GM23338 (cell line): ENCODE measurements around the gene KCNJ6. TPM values are rescaled to one million over a fixed set of nuclear protein-coding genes. Genes with fewer than 3 reads are reported as not detected.

Source experiments
- ATAC-seq: fragments of 200-7000 bp; cut with Tn5 transposase; 3 replicates; pipeline ENCODE4 v1.9.1; 2020
- DNase-seq: peaks from one replicate; pipeline ENCODE4 v3.0.0-alpha.2; 2015; ENCODE audit warnings: low spot score
- H2AFZ ChIP-seq: fragments of 200-600 bp; sonication (generic); 2 replicates; pipeline ENCODE4 v1.8.0; 2016; ENCODE audit warnings: antibody characterized with exemption, mild to moderate bottlenecking, moderate library complexity
- H3F3A ChIP-seq: fragments of 200-600 bp; sonication (generic); replicated peaks from 2 replicates; pipeline ENCODE4 v1.8.0; 2017; ENCODE audit warnings: antibody characterized with exemption, mixed run types, low read depth
- H3K27ac ChIP-seq: fragments of 200-600 bp; sonication (generic); 2 replicates; pipeline ENCODE4 v1.6.1; 2016; ENCODE audit warnings: low read depth
- H3K27me3 ChIP-seq: fragments of 200-600 bp; sonication (generic); 2 replicates; pipeline ENCODE4 v1.8.0; 2016; ENCODE audit warnings: mild to moderate bottlenecking, mixed run types, moderate library complexity; ENCODE audit not compliant: insufficient read depth
- H3K36me3 ChIP-seq: fragments of 200-600 bp; sonication (generic); 2 replicates; pipeline ENCODE4 v1.8.0; 2016; ENCODE audit warnings: mild to moderate bottlenecking; ENCODE audit not compliant: insufficient read depth
- H3K4me1 ChIP-seq: fragments of 200-600 bp; sonication (generic); 2 replicates; pipeline ENCODE4 v1.8.0; 2016; ENCODE audit warnings: mild to moderate bottlenecking, moderate library complexity; ENCODE audit not compliant: insufficient read depth
- H3K4me2 ChIP-seq: fragments of 200-600 bp; sonication (generic); 2 replicates; pipeline ENCODE4 v1.7.1; 2017; ENCODE audit warnings: mixed run types
- H3K4me3 ChIP-seq: fragments of 200-600 bp; sonication (generic); 2 replicates; pipeline ENCODE4 v1.6.1; 2016; ENCODE audit warnings: mixed run types
- H3K79me2 ChIP-seq: fragments of 200-600 bp; sonication (generic); replicated peaks from 2 replicates; pipeline ENCODE4 v1.8.0; 2017; ENCODE audit warnings: mild to moderate bottlenecking; ENCODE audit not compliant: insufficient read depth
- H3K9me2 ChIP-seq: fragments of 200-600 bp; sonication (generic); 2 replicates; pipeline ENCODE4 v1.8.0; 2017; ENCODE audit not compliant: insufficient read depth
- H4K20me1 ChIP-seq: fragments of 200-600 bp; sonication (generic); replicated peaks from 2 replicates; pipeline ENCODE4 v1.8.0; 2017; ENCODE audit warnings: mild to moderate bottlenecking; ENCODE audit not compliant: insufficient read depth
- H3K27ac Mint-ChIP-seq: 2 replicates; pipeline ENCODE4 v1.8.0; 2020; ENCODE audit warnings: inconsistent platforms, mild to moderate bottlenecking, moderate library complexity, mixed read lengths
- H3K27me3 Mint-ChIP-seq: 3 replicates; pipeline ENCODE4 v1.8.0; 2022; ENCODE audit warnings: low read depth, mild to moderate bottlenecking, moderate library complexity, mixed read lengths, inconsistent platforms; ENCODE audit not compliant: insufficient read depth, poor library complexity
- H3K36me3 Mint-ChIP-seq: 3 replicates; pipeline ENCODE4 v1.8.0; 2021; ENCODE audit warnings: low read depth, mild to moderate bottlenecking, inconsistent platforms, moderate library complexity, mixed read lengths
- H3K4me1 Mint-ChIP-seq: 3 replicates; pipeline ENCODE4 v1.8.0; 2020; ENCODE audit warnings: mild to moderate bottlenecking, inconsistent platforms, mixed read lengths
- H3K4me3 Mint-ChIP-seq: 3 replicates; pipeline ENCODE4 v1.8.0; 2021; ENCODE audit warnings: moderate library complexity, mild to moderate bottlenecking, inconsistent platforms, mixed read lengths
- H3K9me3 Mint-ChIP-seq: 3 replicates; pipeline ENCODE4 v1.8.0; 2020; ENCODE audit warnings: moderate library complexity, mild to moderate bottlenecking, inconsistent platforms, mixed read lengths
- CREB1 ChIP-seq: fragments of 250-450 bp; sonication (Bioruptor Pico); IDR thresholded peaks from 2 replicates; pipeline ENCODE4 v1.5.0; 2020; ENCODE audit warnings: low read depth, mild to moderate bottlenecking, moderate library complexity
- EZH2 ChIP-seq: fragments of 200-600 bp; sonication (generic); IDR thresholded peaks from one replicate; pipeline ENCODE4 v1.8.0; 2017; ENCODE audit warnings: antibody characterized with exemption, mild to moderate bottlenecking, low read depth; ENCODE audit not compliant: unreplicated experiment
- JUNB ChIP-seq: IDR thresholded peaks from one replicate; pipeline ENCODE4 v1.6.1; 2016; ENCODE audit warnings: antibody characterized with exemption; ENCODE audit not compliant: unreplicated experiment
- NANOG ChIP-seq: IDR thresholded peaks from 2 replicates; pipeline ENCODE4 v1.6.1; 2016; ENCODE audit warnings: antibody characterized with exemption, borderline replicate concordance
- ZNF114 ChIP-seq: fragments of 250-450 bp; sonication (Bioruptor Pico); IDR thresholded peaks from 2 replicates; pipeline ENCODE4 v1.5.0; 2020; ENCODE audit warnings: mild to moderate bottlenecking, moderate library complexity
- ZNF331 ChIP-seq: fragments of 250-450 bp; sonication (Bioruptor Pico); IDR thresholded peaks from 2 replicates; pipeline ENCODE4 v1.5.0; 2020; ENCODE audit warnings: low read depth, mild to moderate bottlenecking, moderate library complexity
- polyA plus RNA-seq: library from polyadenylated mRNA; unstranded; fragments of >200 nt; fragmentation: Nextera tagmentation; extraction: Ambion mirVana; gene quantifications from 2 replicates; pipeline ENCODE4 v1.2.1, GENCODE V29; 2016
- total RNA-seq: library from RNA; depleted of rRNA; stranded (reverse); fragments of >200 nt; shearing (Covaris generic); gene quantifications from 2 replicates; pipeline ENCODE4 v1.2.3, GENCODE V29; 2014
- TF ChIP-seq, protein P1 (sequence below): IDR thresholded peaks from 2 replicates; pipeline ENCODE4 v1.6.1; 2016; ENCODE audit warnings: antibody characterized with exemption
- TF ChIP-seq, protein P2 (sequence below): fragments of 250-450 bp; sonication (Bioruptor Pico); IDR thresholded peaks from 2 replicates; pipeline ENCODE4 v1.5.0; 2020; ENCODE audit warnings: mild to moderate bottlenecking, moderate library complexity
- TF ChIP-seq, protein P3 (sequence below), 2 experiments: fragments of 200-600 bp in 1 of 2; sonication (generic) in 1 of 2; conservative IDR thresholded peaks; 2 replicates each; pipeline versions ENCODE4 v1.5.1 to v1.6.1; 2016 to 2017; ENCODE audit warnings: antibody characterized with exemption in 2 of 2, low read depth in 2 of 2, mild to moderate bottlenecking in 2 of 2, moderate library complexity in 1 of 2

KCNJ6 gene
- total and polyA plus RNA-seq, 2 experiments from 2014 or later = 0.48 to 0.52 TPM

DNA sequence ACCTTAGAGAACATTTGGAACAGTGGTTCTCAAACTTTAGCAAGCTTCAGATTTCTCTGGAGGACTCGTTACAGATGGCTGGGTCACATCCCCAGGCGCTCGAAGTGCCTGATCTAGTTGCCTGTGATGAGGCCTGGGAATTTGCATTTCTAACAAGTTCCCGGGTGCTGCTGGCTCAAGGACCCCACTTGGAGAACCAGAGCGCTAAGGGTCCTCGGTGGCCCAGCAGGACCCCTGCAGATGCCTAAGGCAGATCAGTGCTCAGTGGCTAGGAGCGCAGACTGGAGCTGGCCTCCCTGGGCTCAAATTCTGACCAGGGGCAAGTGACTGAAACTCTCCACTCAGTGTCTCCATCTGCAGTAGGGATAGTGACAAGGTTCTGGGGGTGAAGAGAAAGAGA lies 341.5 kb downstream of the KCNJ6 start (continued):
- TF ChIP-seq, protein P1, sequence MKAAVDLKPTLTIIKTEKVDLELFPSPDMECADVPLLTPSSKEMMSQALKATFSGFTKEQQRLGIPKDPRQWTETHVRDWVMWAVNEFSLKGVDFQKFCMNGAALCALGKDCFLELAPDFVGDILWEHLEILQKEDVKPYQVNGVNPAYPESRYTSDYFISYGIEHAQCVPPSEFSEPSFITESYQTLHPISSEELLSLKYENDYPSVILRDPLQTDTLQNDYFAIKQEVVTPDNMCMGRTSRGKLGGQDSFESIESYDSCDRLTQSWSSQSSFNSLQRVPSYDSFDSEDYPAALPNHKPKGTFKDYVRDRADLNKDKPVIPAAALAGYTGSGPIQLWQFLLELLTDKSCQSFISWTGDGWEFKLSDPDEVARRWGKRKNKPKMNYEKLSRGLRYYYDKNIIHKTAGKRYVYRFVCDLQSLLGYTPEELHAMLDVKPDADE = no peak
- TF ChIP-seq, protein P2, sequence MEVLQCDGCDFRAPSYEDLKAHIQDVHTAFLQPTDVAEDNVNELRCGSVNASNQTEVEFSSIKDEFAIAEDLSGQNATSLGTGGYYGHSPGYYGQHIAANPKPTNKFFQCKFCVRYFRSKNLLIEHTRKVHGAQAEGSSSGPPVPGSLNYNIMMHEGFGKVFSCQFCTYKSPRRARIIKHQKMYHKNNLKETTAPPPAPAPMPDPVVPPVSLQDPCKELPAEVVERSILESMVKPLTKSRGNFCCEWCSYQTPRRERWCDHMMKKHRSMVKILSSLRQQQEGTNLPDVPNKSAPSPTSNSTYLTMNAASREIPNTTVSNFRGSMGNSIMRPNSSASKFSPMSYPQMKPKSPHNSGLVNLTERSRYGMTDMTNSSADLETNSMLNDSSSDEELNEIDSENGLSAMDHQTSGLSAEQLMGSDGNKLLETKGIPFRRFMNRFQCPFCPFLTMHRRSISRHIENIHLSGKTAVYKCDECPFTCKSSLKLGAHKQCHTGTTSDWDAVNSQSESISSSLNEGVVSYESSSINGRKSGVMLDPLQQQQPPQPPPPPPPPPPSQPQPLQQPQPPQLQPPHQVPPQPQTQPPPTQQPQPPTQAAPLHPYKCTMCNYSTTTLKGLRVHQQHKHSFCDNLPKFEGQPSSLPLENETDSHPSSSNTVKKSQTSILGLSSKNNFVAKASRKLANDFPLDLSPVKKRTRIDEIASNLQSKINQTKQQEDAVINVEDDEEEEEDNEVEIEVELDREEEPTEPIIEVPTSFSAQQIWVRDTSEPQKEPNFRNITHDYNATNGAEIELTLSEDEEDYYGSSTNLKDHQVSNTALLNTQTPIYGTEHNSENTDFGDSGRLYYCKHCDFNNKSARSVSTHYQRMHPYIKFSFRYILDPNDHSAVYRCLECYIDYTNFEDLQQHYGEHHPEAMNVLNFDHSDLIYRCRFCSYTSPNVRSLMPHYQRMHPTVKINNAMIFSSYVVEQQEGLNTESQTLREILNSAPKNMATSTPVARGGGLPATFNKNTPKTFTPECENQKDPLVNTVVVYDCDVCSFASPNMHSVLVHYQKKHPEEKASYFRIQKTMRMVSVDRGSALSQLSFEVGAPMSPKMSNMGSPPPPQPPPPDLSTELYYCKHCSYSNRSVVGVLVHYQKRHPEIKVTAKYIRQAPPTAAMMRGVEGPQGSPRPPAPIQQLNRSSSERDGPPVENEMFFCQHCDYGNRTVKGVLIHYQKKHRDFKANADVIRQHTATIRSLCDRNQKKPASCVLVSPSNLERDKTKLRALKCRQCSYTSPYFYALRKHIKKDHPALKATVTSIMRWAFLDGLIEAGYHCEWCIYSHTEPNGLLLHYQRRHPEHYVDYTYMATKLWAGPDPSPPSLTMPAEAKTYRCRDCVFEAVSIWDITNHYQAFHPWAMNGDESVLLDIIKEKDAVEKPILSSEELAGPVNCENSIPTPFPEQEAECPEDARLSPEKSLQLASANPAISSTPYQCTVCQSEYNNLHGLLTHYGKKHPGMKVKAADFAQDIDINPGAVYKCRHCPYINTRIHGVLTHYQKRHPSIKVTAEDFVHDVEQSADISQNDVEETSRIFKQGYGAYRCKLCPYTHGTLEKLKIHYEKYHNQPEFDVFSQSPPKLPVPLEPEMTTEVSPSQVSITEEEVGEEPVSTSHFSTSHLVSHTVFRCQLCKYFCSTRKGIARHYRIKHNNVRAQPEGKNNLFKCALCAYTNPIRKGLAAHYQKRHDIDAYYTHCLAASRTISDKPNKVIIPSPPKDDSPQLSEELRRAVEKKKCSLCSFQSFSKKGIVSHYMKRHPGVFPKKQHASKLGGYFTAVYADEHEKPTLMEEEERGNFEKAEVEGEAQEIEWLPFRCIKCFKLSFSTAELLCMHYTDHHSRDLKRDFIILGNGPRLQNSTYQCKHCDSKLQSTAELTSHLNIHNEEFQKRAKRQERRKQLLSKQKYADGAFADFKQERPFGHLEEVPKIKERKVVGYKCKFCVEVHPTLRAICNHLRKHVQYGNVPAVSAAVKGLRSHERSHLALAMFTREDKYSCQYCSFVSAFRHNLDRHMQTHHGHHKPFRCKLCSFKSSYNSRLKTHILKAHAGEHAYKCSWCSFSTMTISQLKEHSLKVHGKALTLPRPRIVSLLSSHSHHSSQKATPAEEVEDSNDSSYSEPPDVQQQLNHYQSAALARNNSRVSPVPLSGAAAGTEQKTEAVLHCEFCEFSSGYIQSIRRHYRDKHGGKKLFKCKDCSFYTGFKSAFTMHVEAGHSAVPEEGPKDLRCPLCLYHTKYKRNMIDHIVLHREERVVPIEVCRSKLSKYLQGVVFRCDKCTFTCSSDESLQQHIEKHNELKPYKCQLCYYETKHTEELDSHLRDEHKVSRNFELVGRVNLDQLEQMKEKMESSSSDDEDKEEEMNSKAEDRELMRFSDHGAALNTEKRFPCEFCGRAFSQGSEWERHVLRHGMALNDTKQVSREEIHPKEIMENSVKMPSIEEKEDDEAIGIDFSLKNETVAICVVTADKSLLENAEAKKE (CRISPR knock-in tag) = no peak
- TF ChIP-seq JUNB = no peak

DNA sequence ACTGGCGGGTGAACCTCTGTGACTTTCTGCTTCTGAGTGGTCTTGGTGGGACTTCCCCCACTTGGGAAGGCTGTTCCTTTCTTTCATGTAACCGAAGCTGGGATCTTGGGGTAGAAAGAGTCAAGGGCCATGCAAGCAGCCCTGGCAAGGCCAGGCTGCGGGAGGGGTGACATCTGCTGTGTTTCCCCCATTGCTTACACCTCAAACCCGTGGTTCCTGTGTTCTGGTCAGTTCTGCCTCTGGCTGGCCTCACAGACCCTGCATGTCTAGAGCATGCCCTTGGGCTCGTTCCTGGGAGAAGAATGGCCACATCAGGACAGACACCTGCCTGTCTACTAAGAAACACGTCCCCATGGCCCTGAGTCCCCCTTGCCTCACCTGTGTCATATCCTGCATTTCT lies 341.9 kb downstream of the KCNJ6 start:
- H3K4me3 Mint-ChIP-seq = no peak overlapping the region
- Histone ChIP-seq H3K27ac (no peak overlapping the region), H3K9me2 (no peaks in the 10 kb centered on the region), H3K4me1 (no peaks in the 10 kb centered on the region), H4K20me1 (no peaks in the 10 kb centered on the region), H3K4me2 (no peak overlapping the region), H3K4me3 (no peak overlapping the region), H2AFZ (no peak overlapping the region), H3F3A (no peaks in the 10 kb centered on the region), H3K27me3 (no peaks in the 10 kb centered on the region), H3K36me3 (peaks cover 11% of the 10 kb centered on the region; the same call in 1 of the 2 replicates), H3K79me2 (no peaks in the 10 kb centered on the region)
- peaks cover 2% of the 10 kb centered on the region for H3K27me3 Mint-ChIP-seq
- no peak for ATAC-seq
- H3K9me3 Mint-ChIP-seq = peaks cover 28% of the 10 kb centered on the region
- no peaks in the 10 kb centered on the region; the same call in 2 of the 3 replicates for H3K4me1 Mint-ChIP-seq
- H3K27ac Mint-ChIP-seq = no peak overlapping the region
- H3K36me3 Mint-ChIP-seq = peaks cover 28% of the 10 kb centered on the region
- DNase-seq = no peak
- TF ChIP-seq, protein P3, sequence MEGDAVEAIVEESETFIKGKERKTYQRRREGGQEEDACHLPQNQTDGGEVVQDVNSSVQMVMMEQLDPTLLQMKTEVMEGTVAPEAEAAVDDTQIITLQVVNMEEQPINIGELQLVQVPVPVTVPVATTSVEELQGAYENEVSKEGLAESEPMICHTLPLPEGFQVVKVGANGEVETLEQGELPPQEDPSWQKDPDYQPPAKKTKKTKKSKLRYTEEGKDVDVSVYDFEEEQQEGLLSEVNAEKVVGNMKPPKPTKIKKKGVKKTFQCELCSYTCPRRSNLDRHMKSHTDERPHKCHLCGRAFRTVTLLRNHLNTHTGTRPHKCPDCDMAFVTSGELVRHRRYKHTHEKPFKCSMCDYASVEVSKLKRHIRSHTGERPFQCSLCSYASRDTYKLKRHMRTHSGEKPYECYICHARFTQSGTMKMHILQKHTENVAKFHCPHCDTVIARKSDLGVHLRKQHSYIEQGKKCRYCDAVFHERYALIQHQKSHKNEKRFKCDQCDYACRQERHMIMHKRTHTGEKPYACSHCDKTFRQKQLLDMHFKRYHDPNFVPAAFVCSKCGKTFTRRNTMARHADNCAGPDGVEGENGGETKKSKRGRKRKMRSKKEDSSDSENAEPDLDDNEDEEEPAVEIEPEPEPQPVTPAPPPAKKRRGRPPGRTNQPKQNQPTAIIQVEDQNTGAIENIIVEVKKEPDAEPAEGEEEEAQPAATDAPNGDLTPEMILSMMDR (conservative IDR thresholded peaks at IDR 0.05; ENCODE audit: low read depth in 2 of 2) = no peak
- TF ChIP-seq, protein P1 = no peak
- TF ChIP-seq CREB1 (CRISPR knock-in tag) (no peak), JUNB (no peak), NANOG (no peak), ZNF331 (no peak), ZNF114 (no peak), EZH2 (no peak)
